Thyroid gland (tissue), 4 donors: ENCODE data around the gene SYTL3. TPM values are rescaled to one million over a fixed set of nuclear protein-coding genes. Genes with fewer than 3 reads are reported as not detected.

Experiments used
- DNase-seq, 2 donors: peaks; one replicate each; pipeline ENCODE4 v3.0.0-alpha.2; 2019
- H3K27ac ChIP-seq, 3 donors: fragments of 200-600 bp; sonication (generic); 1 replicate in 2 of 3; 2 replicates in 1 of 3; pipeline ENCODE4 v1.5.1; 2016 to 2019; ENCODE audit warnings: mild to moderate bottlenecking in 1 of 3, moderate library complexity in 1 of 3
- H3K27me3 ChIP-seq: fragments of 200-600 bp; sonication (generic); one replicate; pipeline ENCODE4 v1.5.1; 2019
- H3K36me3 ChIP-seq, 2 donors: fragments of 200-600 bp; sonication (generic); one replicate each; pipeline ENCODE4 v1.5.1; 2016 to 2019
- H3K4me1 ChIP-seq, 2 donors: fragments of 200-600 bp; sonication (generic); one replicate each; pipeline ENCODE4 v1.5.1; 2017 to 2019
- H3K4me3 ChIP-seq, 3 donors: fragments of 200-600 bp; sonication (generic); replicated peaks in 1 of 3; 1 replicate in 2 of 3; 2 replicates in 1 of 3; pipeline ENCODE4 v1.5.1; 2016; ENCODE audit warnings: mild to moderate bottlenecking in 1 of 3
- H3K9me3 ChIP-seq: fragments of 200-600 bp; sonication (generic); one replicate; pipeline ENCODE4 v1.5.1; 2017
- CTCF ChIP-seq, 6 experiments: fragments of 200-600 bp in 3 of 6; fragments of 450-650 bp in 3 of 6; sonication (generic) in 3 of 6; IDR thresholded peaks; one replicate each; pipeline ENCODE4 v1.5.1; 2016 to 2019; ENCODE audit warnings: antibody characterized with exemption in 6 of 6, mild to moderate bottlenecking in 2 of 6, inconsistent platforms in 1 of 6, moderate library complexity in 1 of 6
- POLR2A ChIP-seq, 2 donors: fragments of 450-650 bp; IDR thresholded peaks; one replicate each; pipeline ENCODE4 v1.6.1; 2017; ENCODE audit warnings: antibody characterized with exemption in 2 of 2, mild to moderate bottlenecking in 2 of 2, moderate library complexity in 1 of 2
- WGBS, 2 donors: methylation state at CpG; one replicate each; pipeline ENCODE4 v1.1.5; 2017; 5-methylcytosine and 5-hydroxymethylcytosine counted together
- intact Hi-C: fragments of 100-400 bp; cut with DNase I; formaldehyde crosslinking; loops from one replicate; pipeline ENCODE4 v1.15.1; 2023
- total RNA-seq, 4 donors: library from RNA; depleted of rRNA; stranded (reverse); fragments of >200 nt; gene quantifications; one replicate each; pipeline ENCODE4 v1.2.3, GENCODE V29; 2016

SYTL3 gene
- total RNA-seq, 4 donors from 2014 or later: 16.9 to 33.0 (median 24.4) TPM

GRCh38 chr6:158660333-158660754 is 10.5 kb downstream of the SYTL3 start:
- Histone ChIP-seq H3K27me3 (no peaks in the 10 kb centered on the region), H3K27ac (peak overlapping the region in 2 of 3 donors; percentile 18 to 52), H3K4me1 (peaks cover 55 to 56% of the 10 kb centered on the region in 2 donors), H3K36me3 (no peaks in the 10 kb centered on the region), H3K9me3 (no peaks in the 10 kb centered on the region), H3K4me3 (no peak overlapping the region)
- 16 to 19% methylated on average over 10 of the region's 10 CpGs for WGBS, 2 donors
- TF ChIP-seq CTCF (IDR thresholded peaks at IDR 0.05): peak; percentile 18 to 94 (median 72)
- TF ChIP-seq POLR2A (IDR thresholded peaks at IDR 0.05): no peak
- DNase-seq: peak; percentile 80 to 83
- intact Hi-C loops: no loop called here

GRCh38 chr6:158661156-158661685 is 11.4 kb downstream of the SYTL3 start:
- Histone ChIP-seq H3K9me3 (no peaks in the 10 kb centered on the region), H3K36me3 (no peaks in the 10 kb centered on the region), H3K4me3 (no peak overlapping the region), H3K4me1 (peaks cover 59 to 60% of the 10 kb centered on the region in 2 donors), H3K27ac (peak overlapping the region; percentile 18 to 64 (median 52)), H3K27me3 (no peaks in the 10 kb centered on the region)
- intact Hi-C loops: no loop called here
- peak; percentile 58 for DNase-seq
- TF ChIP-seq POLR2A (IDR thresholded peaks at IDR 0.05): no peak
- TF ChIP-seq CTCF (IDR thresholded peaks at IDR 0.05): peak in 2 of 6 experiments; percentile 30 to 42
- 41 to 56% methylated on average over 3 of the region's 3 CpGs for WGBS, 2 donors

- no peaks in the 10 kb centered on the region for H3K27me3 ChIP-seq
- peak overlapping the region; percentile 87 to 92 (median 90) for H3K27ac ChIP-seq
- 55 to 58% methylated on average over 3 of the region's 3 CpGs for WGBS, 2 donors
- intact Hi-C loops: no loop called here
- no peaks in the 10 kb centered on the region for H3K36me3 ChIP-seq
- no peak for DNase-seq
- TF ChIP-seq CTCF (IDR thresholded peaks at IDR 0.05): no peak
- no peak for TF ChIP-seq POLR2A (IDR thresholded peaks at IDR 0.05)
- H3K4me1 ChIP-seq: peaks cover 67 to 69% of the 10 kb centered on the region in 2 donors
- H3K9me3 ChIP-seq: no peaks in the 10 kb centered on the region
- no peak overlapping the region for H3K4me3 ChIP-seq
These were observed 12.7 kb downstream of the SYTL3 start for GRCh38 chr6:158662607-158662953.

GRCh38 chr6:158662954-158663624 is 13.2 kb downstream of the SYTL3 start:
- H3K4me1 ChIP-seq: peaks cover 72 to 74% of the 10 kb centered on the region in 2 donors
- H3K36me3 ChIP-seq: no peaks in the 10 kb centered on the region
- H3K27me3 ChIP-seq: no peaks in the 10 kb centered on the region
- intact Hi-C loops: no loop called here
- DNase-seq: peak; percentile 83 to 86
- WGBS, 2 donors: 23 to 32% methylated on average over 22 to 27 of the region's 27 CpGs
- H3K9me3 ChIP-seq: no peaks in the 10 kb centered on the region
- TF ChIP-seq CTCF (IDR thresholded peaks at IDR 0.05): no peak
- peak in 1 of 2 donors; percentile 37 for TF ChIP-seq POLR2A (IDR thresholded peaks at IDR 0.05)
- peak overlapping the region; percentile 87 to 92 (median 90) for H3K27ac ChIP-seq
- no peak overlapping the region for H3K4me3 ChIP-seq

- Histone ChIP-seq H3K4me3 (no peak overlapping the region), H3K4me1 (peaks cover 78 to 80% of the 10 kb centered on the region in 2 donors), H3K36me3 (no peaks in the 10 kb centered on the region), H3K27ac (peak overlapping the region; percentile 87 to 92 (median 90)), H3K27me3 (no peaks in the 10 kb centered on the region), H3K9me3 (no peaks in the 10 kb centered on the region)
- DNase-seq: peak; percentile 73
- TF ChIP-seq POLR2A (IDR thresholded peaks at IDR 0.05): peak in 1 of 2 donors; percentile 32
- no peak for TF ChIP-seq CTCF (IDR thresholded peaks at IDR 0.05)
- 17 to 31% methylated on average over 11 of the region's 11 CpGs for WGBS, 2 donors
- intact Hi-C loops: no loop called here
These were observed 13.8 kb downstream of the SYTL3 start for GRCh38 chr6:158663625-158664165.
